ENCODE results near the gene CSKMT. TPM values are rescaled to one million over a fixed set of nuclear protein-coding genes. Genes with fewer than 3 reads are reported as not detected.
A peak's percentile ranks its signal among the peaks of the same experiment; 100 is the strongest.

Gene CSKMT
- total RNA-seq, 2 donors from 2014 or later: 29.9 to 39.4 TPM

DNA sequence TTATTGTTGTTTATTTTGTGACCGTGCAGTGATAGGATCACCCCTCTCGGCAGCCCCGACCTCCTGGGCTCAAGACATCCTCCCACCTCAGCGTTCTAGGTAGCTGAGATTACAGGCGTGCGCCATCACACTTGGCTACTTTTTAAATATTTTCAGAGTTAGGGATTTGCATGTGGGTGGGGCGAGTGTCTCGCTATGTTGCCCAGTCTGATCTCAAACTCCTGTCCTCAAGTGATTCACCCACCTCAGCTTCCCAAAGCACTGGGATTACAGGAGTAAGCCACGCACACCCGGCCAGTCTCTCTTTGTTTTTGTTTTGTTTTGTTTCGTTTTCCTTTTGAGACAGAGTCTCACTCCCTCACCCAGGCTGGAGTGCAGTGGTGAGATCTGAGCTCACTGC, 10.8 kb upstream of the CSKMT start:
- no peaks in the 10 kb centered on the region for H3K27me3 Mint-ChIP-seq (ENCODE audit: insufficient read depth)
- no peak overlapping the region for H3K27ac Mint-ChIP-seq
- H3K4me3 ChIP-seq (ENCODE audit: low read length): no peak overlapping the region
- WGBS, 2 experiments (ENCODE audit: insufficient coverage in 1 of 2, insufficient read length in 1 of 2): 94 to 95% methylated on average over 6 to 11 of the region's 11 CpGs
- no peaks in the 10 kb centered on the region for H3K9me3 Mint-ChIP-seq
- peaks cover 14% of the 10 kb centered on the region for H3K36me3 Mint-ChIP-seq (ENCODE audit: low read depth)
- no peak overlapping the region for H3K9ac ChIP-seq (ENCODE audit: extremely low read depth, low read length, poor library complexity, severe bottlenecking)
- no peak overlapping the region for H3K27ac ChIP-seq (ENCODE audit: low read depth, low read length)
- H3K27me3 ChIP-seq (ENCODE audit: control insufficient read depth, insufficient read depth, low read length, poor library complexity, severe bottlenecking): no peaks in the 10 kb centered on the region
- H3K4me1 Mint-ChIP-seq: peaks cover 5% of the 10 kb centered on the region
- no peaks in the 10 kb centered on the region for H3K4me1 ChIP-seq (ENCODE audit: control insufficient read depth, insufficient read depth, low read length)
- TF ChIP-seq, protein P1, sequence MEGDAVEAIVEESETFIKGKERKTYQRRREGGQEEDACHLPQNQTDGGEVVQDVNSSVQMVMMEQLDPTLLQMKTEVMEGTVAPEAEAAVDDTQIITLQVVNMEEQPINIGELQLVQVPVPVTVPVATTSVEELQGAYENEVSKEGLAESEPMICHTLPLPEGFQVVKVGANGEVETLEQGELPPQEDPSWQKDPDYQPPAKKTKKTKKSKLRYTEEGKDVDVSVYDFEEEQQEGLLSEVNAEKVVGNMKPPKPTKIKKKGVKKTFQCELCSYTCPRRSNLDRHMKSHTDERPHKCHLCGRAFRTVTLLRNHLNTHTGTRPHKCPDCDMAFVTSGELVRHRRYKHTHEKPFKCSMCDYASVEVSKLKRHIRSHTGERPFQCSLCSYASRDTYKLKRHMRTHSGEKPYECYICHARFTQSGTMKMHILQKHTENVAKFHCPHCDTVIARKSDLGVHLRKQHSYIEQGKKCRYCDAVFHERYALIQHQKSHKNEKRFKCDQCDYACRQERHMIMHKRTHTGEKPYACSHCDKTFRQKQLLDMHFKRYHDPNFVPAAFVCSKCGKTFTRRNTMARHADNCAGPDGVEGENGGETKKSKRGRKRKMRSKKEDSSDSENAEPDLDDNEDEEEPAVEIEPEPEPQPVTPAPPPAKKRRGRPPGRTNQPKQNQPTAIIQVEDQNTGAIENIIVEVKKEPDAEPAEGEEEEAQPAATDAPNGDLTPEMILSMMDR (conservative IDR thresholded peaks at IDR 0.05): no peak
- no peak overlapping the region for H3K4me3 Mint-ChIP-seq
- no peak for DNase-seq
- no peaks in the 10 kb centered on the region for H3K9me3 ChIP-seq (ENCODE audit: control insufficient read depth, low read length)
- H3K36me3 ChIP-seq (ENCODE audit: control insufficient read depth, insufficient read depth, low read length): peaks cover 6% of the 10 kb centered on the region

DNA sequence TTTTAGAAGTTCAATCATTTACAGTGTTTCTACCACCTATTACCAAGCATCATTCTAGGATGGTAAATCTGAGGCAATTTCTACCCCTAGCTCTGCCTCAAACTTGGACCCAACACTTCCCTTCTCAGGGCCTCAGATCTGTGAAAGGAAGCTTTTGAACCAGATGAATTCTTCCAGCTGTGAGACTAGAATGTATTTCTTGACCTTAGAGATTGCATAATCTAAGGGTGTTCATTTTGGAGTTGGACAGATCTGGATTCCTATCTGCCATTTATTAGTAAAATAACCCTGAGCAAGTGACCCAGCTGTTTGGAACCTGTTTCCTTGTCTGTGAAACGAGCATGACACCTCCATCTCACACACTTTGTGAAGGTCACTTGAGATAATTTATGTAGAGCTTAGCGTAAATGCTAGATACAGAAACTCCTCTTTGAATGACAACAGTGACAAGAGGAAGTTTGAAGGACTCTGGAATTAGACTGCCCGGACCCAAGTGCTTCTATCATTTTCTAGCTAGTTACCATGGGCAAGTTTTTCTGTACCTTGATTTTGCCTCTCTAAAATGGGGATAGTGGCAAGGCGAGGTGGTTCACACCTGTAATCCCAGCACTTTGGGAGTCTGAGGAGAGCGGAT, 8.2 kb upstream of the CSKMT start:
- Histone ChIP-seq H3K9ac (ENCODE audit: extremely low read depth, low read length, poor library complexity, severe bottlenecking) (no peak overlapping the region), H3K4me3 (ENCODE audit: low read length) (no peak overlapping the region), H3K27me3 (ENCODE audit: control insufficient read depth, insufficient read depth, low read length, poor library complexity, severe bottlenecking) (no peaks in the 10 kb centered on the region), H3K4me1 (ENCODE audit: control insufficient read depth, insufficient read depth, low read length) (no peaks in the 10 kb centered on the region), H3K27ac (ENCODE audit: low read depth, low read length) (no peak overlapping the region), H3K9me3 (ENCODE audit: control insufficient read depth, low read length) (no peaks in the 10 kb centered on the region), H3K36me3 (ENCODE audit: control insufficient read depth, insufficient read depth, low read length) (no peaks in the 10 kb centered on the region)
- DNase-seq: no peak
- no peaks in the 10 kb centered on the region for H3K9me3 Mint-ChIP-seq
- H3K4me1 Mint-ChIP-seq: peaks cover 5% of the 10 kb centered on the region
- H3K27me3 Mint-ChIP-seq (ENCODE audit: insufficient read depth): no peaks in the 10 kb centered on the region
- no peak overlapping the region for H3K4me3 Mint-ChIP-seq
- 71 to 84% methylated on average over 4 to 5 of the region's 5 CpGs for WGBS, 2 experiments (ENCODE audit: insufficient coverage in 1 of 2, insufficient read length in 1 of 2)
- TF ChIP-seq, protein P1 (conservative IDR thresholded peaks at IDR 0.05): no peak
- peaks cover 8% of the 10 kb centered on the region for H3K36me3 Mint-ChIP-seq (ENCODE audit: low read depth)
- H3K27ac Mint-ChIP-seq: no peak overlapping the region

DNA sequence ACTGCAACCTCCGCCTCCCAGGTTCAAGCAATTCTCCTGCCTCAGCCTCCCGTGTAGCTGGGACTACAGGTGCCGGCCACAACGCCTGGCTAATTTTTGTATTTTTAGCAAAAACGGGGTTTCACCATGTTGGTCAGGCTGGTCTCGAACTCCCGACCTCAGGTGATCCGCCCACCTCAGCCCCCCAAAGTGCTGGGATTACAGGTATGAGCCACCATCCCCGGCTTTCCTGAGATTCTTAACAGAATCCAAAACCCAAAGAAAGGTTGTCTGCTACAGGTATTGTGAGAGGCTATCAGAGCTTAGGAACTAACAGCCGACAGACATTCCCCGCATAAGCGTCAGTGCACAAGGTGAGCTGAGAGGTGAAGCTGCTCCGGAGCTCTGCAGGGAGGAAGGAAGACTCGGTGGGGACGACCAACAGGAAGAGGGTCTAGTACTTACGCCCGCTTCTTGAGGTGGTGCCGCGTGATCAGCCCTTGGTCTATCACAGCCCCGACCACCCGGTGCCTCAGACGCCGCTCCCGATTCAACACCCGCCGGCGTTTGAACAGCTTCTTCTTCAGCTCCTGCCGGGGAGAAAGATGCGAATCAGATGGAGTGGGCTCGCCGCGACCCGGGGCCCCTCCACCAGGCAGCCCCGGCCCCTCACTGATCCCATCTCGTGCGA, 572 bp upstream of the CSKMT start:
- peaks cover 15% of the 10 kb centered on the region for H3K4me1 Mint-ChIP-seq
- H3K27ac ChIP-seq (ENCODE audit: low read depth, low read length): peak overlapping the region; percentile 87
- peak overlapping the region; percentile 91 for H3K4me3 ChIP-seq (ENCODE audit: low read length)
- H3K9me3 Mint-ChIP-seq: no peaks in the 10 kb centered on the region
- H3K9ac ChIP-seq (ENCODE audit: extremely low read depth, low read length, poor library complexity, severe bottlenecking): peak overlapping the region; percentile 91
- peaks cover 25% of the 10 kb centered on the region for H3K36me3 ChIP-seq (ENCODE audit: control insufficient read depth, insufficient read depth, low read length)
- H3K4me1 ChIP-seq (ENCODE audit: control insufficient read depth, insufficient read depth, low read length): no peaks in the 10 kb centered on the region
- peak; percentile 88 for DNase-seq
- H3K27me3 ChIP-seq (ENCODE audit: control insufficient read depth, insufficient read depth, low read length, poor library complexity, severe bottlenecking): no peaks in the 10 kb centered on the region
- H3K4me3 Mint-ChIP-seq: peak overlapping the region; percentile 98
- H3K27me3 Mint-ChIP-seq (ENCODE audit: insufficient read depth): no peaks in the 10 kb centered on the region
- TF ChIP-seq, protein P1 (conservative IDR thresholded peaks at IDR 0.05): no peak
- peak overlapping the region; percentile 97 for H3K27ac Mint-ChIP-seq
- WGBS, 2 experiments (ENCODE audit: insufficient coverage in 1 of 2, insufficient read length in 1 of 2): 2% methylated on average over 28 to 36 of the region's 36 CpGs
- H3K9me3 ChIP-seq (ENCODE audit: control insufficient read depth, low read length): no peaks in the 10 kb centered on the region
- peaks cover 34% of the 10 kb centered on the region for H3K36me3 Mint-ChIP-seq (ENCODE audit: low read depth)

Measured in endodermal cell (in vitro differentiated cells).